HG03469 (cell line): ENCODE results near the gene RNF223.
"Not testable (repeated sequence)": the region's sequence is repeated elsewhere in the genome, so short reads cannot be mapped to it uniquely, and the experiment has no call there.

ENCODE experiments used
- ATAC-seq: cut with Tn5 transposase; IDR thresholded peaks from one replicate; pipeline ENCODE4 v1.9.1; 2021; ENCODE audit warnings: mild to moderate bottlenecking, moderate library complexity, moderate number of reproducible peaks; ENCODE audit not compliant: unreplicated experiment

RNF223 gene

DNA sequence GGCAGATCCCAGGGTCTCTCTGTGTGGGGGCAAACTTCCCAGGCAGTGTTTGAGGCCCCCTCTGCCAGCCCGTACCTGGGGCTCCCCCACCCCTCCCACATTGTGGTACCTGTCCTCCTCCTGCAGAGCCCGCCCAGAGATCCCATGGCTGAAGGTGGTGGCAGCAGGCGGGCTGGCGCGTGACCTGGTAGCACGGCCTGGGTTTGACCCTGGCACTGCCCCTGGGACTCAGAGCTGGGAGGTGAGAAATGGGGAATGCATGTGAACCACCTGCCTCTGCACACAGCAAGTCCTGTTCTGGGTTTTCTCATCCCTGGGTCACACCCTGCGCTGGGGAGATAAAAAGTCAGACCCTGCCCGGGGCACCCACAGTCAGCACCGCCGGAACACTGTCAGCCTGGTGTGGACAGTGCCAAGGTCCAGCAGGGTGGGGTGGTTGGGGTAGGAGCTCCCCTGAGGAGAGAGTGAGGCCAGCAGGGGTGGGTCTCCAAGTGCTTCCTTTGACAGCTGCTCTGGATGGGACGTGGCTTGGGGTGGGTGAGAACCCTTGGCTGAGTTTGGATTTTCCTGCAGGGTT, 42.4 kb downstream of the RNF223 start:
- ATAC-seq: no peak

DNA sequence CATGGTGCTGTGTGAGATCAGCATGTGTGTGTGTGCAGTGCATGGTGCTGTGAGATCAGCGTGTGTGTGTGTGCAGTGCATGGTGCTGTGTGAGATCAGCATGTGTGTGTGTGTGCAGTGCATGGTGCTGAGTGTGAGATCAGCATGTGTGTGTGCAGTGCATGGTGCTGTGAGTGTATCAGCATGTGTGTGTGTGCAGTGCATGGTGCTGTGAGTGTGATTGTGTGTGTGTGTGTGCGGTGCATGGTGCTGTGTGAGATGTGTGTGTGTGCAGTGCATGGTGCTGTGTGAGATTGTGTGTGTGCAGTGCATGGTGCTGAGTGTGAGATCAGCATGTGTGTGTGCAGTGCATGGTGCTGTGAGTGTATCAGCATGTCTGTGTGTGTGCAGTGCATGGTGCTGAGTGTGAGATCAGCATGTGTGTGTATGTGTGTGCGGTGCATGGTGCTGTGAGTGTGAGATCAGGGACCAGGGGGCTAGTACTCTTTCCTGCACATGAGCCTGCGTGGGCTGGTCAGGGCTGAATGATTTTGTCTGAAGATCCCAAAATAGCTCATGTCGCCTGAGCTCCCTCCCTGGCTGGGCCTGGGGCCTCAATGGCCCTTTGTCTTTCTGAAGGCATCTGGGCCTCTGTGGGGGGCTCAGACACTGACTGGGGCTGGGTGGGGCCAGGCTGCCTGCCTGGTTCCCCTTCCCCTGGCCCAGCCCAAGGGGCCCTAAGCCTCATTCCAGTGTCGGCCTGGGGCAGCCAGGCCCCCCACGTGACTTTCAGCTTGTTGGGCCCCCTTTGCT, 43.0 kb downstream of the RNF223 start:
- not testable (repeated sequence) for ATAC-seq

DNA sequence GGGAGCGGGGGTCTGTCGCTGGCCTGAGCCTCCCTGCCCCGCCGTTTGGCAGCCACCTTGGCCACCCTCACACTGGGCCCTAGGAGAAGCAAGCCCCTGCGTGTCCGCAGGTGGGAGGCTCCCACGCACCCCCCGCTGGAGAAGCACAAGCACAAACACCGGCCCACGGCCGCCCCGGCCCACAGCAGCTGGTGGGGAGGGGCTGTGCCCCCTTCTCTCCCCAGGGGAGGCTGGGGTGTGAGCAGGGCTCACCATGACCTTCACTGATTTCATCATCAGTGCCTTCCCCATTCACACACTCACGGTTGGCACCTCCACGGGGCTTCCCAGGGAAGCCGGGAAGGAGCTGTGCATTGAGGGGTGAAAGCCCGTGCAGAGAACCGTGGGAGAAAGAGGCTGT, 46.3 kb downstream of the RNF223 start:
- ATAC-seq: no peak

DNA sequence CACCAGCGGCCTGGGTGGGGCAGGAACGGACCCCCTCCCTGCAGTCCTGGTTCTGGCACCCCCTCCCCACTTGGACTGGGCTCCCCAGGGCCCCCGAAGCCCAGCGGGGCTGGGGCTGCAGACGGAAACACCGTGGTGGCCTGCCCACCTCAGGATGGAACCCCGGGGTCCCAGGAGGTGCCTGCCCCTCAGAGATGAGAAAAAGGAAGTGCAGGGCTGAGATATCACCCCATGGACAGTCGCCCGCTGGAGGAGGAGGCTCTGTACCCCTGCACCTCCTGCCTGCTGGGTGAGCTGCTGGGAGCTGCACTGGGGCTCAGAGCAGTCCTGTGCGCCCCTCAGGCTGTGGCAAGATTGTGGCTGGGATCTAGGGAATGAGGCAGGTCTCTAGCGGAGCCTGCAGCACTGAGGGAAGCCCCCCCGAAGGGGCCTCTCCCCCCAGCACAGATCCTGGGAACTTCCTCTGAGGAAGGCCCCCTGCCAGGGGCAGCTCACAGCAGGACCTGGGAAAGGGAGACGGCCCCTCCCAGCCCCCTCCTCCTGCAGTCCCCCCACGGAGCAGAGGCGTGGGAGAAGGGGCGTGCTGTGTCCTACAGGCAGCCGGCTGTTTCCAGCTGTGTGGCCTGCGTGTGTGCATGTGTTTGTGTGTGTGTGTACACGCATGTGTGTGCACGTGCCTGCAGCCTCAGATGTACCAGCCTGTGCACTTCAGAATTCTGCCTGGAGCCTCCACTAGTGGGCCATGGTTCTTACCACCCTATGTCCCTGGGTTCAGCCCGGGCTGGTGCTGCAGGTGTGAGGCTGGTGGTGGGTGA, 47.3 kb downstream of the RNF223 start:
- no peak for ATAC-seq

DNA sequence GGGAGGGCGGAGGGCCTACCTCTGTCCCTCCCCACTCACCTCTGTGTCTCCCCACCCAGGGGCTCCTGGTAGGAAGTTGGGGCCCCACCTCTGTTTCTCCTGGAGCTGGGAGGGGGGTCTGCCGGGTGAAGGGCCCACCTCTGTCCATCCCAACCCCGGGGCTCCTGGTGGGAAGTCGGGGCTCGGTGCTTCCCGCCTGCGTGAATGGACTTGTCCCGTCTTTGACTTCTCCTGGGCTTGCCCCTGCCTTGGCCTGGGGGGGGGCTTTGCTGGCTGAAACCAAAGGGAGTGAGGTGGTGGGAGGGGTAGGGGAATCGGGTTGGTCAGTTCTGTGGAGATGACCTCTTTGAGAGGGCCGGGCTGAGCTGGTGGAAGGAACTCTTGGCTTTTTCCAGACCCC, 48.4 kb downstream of the RNF223 start:
- ATAC-seq: no peak

DNA sequence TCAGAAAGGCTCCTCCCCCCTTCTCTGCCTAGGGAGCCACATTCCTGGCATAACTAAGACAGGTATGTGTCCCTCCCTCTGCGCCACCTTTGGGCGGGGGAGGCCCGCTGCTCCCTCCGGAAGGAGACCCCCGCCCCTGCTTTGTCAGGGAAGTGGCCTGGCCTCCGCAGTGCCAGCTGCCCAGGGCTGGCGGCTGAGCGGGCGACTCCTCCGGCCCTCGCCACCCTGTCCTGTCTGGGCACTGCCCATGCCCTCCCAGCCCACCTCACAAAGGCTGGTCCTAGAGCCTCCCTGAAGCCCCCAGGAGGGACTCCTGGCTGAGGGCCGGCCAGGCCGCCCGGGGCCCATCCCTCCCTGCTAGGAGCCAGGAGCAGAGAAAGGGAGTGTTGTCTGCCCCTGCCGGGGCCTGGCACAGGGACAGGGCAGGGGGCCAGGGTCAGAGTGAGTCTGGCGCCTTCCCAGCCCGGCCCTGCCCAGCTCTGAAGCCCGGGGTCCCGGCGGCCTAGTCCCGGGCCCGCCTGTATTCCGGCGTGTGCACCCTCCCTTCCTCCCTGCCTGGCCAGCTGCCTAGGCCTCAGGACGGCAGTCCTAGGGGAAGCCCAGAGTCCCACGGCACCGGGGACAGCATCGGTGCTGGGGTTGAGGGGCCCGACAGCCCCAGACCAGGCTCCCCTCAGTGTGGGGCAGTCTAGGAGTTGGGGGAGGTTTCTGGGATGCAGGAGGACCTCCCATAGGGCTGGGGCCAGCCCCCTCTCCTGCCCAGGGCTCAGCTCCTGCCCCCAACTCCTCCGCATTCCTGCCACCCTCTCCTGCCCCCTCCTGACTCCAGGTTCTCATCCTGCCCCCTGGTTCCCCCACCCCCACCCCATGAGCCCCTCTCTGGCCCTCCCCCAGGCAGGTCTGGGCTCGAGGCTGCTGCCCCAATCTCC, 49.1 kb downstream of the RNF223 start:
- no peak for ATAC-seq

DNA sequence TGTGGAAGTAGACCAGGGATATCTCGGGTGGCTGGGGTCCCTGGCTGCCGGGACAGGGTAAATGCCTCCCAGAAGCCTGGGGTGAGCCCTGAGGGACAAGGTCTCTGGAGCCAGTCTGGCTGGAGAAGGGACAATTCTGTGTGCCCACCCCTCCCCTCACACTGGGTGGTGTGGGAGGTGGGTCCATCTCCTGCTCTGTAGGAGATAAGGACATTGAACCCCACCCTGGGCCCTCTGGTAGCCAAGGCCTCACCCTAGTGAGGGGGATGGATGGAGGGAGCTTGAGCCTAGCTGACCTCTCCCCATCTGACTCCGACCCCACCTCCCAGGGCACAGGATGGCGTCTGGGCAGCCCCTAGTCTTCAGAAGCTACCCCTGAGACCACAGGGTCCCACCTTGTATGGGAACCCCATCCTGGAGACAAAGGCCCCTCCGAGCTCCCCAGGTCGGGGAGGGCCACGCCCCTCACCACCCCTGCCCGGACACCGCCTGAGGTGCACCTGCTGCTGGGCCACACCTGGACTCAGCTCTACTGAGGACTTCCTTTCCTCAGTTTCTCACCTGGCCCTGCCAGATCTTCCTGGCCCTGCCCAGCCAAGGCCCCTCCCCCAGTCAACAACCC, 49.8 kb downstream of the RNF223 start:
- no peak for ATAC-seq

DNA sequence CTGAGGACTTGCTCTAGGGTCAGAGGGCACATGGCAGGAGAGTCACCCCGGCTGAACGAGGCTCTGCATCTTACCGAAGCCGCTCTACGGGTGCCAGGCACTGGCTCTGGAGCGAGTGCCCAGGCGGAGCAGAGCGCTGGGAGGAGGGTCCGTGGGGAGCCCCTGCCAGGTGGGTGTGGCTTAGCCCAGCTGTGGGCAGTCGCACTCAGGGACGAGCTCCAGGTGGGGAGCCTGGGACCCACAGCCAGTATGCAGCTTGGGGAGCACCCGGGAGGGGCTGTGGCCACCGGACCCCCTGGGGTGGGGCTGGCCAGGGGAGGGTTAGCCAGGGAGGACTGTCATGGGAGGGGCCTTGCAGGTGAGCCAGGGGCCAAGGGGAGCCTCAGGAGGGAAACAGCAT, 50.4 kb downstream of the RNF223 start:
- no peak for ATAC-seq

DNA sequence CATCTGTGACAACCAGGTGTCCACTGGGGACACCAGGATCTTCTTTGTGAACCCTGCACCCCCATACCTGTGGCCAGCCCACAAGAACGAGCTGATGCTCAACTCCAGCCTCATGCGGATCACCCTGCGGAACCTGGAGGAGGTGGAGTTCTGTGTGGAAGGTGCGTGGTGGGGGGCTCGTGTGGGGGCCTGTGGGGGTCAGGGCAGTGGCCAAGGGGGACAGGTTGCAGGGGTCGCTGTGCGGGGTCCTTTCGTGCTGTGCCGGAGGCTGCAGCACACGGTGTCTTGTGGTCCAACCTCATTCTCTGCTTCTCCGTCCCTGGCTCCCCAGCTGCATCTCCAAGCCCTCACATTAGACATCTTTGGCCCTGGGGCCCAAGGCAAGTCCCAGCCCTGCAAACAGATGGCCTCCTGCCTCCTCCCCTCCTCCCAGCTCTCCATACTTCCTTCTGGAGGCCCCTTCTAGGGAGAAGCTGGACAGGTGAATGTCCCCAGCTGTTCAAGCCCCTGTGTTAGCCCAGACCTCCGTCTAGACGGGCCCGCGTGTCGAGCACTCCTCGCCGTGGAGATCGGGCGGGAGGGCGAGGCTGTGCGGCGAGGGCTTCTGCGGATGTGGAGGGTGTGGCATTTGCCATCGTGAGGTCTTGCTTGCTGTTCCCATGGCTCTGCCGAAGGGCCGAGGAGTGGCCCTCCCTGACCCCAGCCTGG, 51.6 kb downstream of the RNF223 start:
- ATAC-seq: no peak

DNA sequence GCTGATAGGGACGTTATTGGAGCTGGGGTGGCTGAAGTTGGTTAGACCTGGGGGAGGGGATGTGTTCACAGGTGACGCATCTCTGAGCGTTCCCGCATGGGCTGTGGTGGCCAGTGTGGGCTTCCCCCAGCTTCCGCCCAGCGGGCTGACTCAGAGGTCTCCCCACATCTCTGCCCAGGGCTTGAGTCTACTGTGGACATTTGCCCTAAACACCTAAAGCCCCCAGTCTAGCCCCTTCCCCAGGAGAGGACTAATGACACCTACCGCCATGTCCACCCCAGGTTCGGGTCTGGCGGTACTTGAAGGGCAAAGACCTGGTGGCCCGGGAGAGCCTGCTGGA, 52.2 kb downstream of the RNF223 start:
- ATAC-seq: no peak

DNA sequence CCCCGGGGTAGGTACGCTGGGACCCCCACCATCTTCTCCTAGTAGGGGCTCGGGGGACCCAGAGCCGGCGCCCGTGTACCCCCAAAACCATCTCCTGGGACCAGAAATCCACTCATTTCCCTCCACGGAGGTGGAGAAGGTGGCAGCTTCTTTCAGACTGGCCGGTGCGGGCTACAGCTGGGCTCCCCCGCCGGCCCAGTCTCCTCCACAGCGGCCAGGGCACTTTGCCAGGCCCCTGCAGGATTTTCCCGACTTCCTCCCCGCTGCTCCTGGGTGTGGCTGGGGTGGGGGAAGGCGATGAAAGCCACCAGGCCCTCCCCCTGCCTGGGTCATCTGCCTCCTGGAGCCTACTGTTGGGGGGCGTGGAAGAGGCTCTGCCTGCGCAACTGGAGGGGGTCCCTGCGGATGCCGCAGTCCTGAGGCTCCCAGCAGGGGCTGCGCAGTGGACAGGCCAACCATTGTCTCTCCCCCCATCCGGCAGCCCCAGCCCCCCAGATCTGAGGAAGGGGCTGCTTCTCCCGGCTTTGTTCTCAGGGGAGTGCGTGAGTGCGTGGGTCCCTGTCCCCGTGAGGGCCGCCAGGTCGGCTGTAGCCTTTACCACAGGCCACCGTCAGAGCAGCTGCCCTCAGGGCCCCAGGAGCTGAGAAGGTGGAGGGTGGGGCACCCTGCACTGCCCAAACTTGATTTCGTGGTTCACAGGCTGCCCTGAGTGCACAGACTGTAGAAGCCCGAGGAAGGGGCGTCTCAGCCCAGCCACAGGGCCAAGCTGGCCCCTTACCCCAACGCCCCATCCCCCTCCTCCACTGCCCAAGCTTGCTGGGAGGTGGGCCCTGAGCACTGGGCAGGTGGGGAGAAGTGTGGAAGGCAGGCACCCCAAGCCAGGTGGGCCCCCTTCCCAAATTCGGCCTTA, 52.8 kb downstream of the RNF223 start:
- no peak for ATAC-seq
